Measurements from ENCODE around the gene PHACTR3.

The PHACTR3 gene

GRCh38 chr20:59788811-59789397 lies 184.6 kb downstream of the PHACTR3 start:
- H3K23ac ChIP-seq (ENCODE audit: low read length in 2 of 2), result no peak overlapping the region
- peaks cover 0 to 41% of the 10 kb centered on the region in 2 experiments for H3K27me3 ChIP-seq (ENCODE audit: control insufficient read depth in 1 of 2, insufficient read depth in 1 of 2, low read length in 2 of 2)
- no peak overlapping the region for H3K4ac ChIP-seq (ENCODE audit: low read depth in 1 of 2, low read length in 2 of 2)
- H3K36me3 ChIP-seq (ENCODE audit: control insufficient read depth in 1 of 2, insufficient read depth in 2 of 2, low read depth in 1 of 2, low read length in 2 of 2), result no peaks in the 10 kb centered on the region
- no peak overlapping the region for H4K8ac ChIP-seq (ENCODE audit: low read length)
- H2BK120ac ChIP-seq (ENCODE audit: low read depth, low read length), result no peak overlapping the region
- H2AFZ ChIP-seq (ENCODE audit: low read depth, low read length), result no peak overlapping the region
- no peak overlapping the region for H3K27ac ChIP-seq (ENCODE audit: low read length, poor library complexity, severe bottlenecking)
- DNase-seq, result no peak
- H3K4me1 ChIP-seq (ENCODE audit: control insufficient read depth, insufficient read depth, low read depth, low read length), result no peaks in the 10 kb centered on the region
- no peak overlapping the region for H3K9ac ChIP-seq (ENCODE audit: low read length)
- no peak overlapping the region for H2AK5ac ChIP-seq (ENCODE audit: low read length, severe bottlenecking)
- no peak overlapping the region for H3K14ac ChIP-seq (ENCODE audit: low read length in 2 of 2)
- no peak overlapping the region for H3K18ac ChIP-seq (ENCODE audit: low read depth in 1 of 2, low read length in 2 of 2)
- no peak overlapping the region for H2BK12ac ChIP-seq (ENCODE audit: low read length in 2 of 2)
- no peak overlapping the region for H2BK15ac ChIP-seq (ENCODE audit: low read depth, poor library complexity, severe bottlenecking)
- H3K9me3 ChIP-seq (ENCODE audit: control insufficient read depth, low read length), result no peaks in the 10 kb centered on the region
- no peak overlapping the region for H2BK5ac ChIP-seq (ENCODE audit: low read depth, low read length, poor library complexity, severe bottlenecking)
- H3K79me1 ChIP-seq (replicated peaks; ENCODE audit: low read length, poor library complexity, severe bottlenecking), result no peaks in the 10 kb centered on the region
- 35% methylated on average over 7 of the region's 7 CpGs for WGBS
- no peak overlapping the region for H3K4me3 ChIP-seq (ENCODE audit: insufficient read depth in 1 of 2, low read depth in 1 of 2, low read length in 2 of 2)
- no peak overlapping the region for H3K4me2 ChIP-seq (ENCODE audit: low read length, poor library complexity, severe bottlenecking)
- H4K91ac ChIP-seq (ENCODE audit: low read length), result no peak overlapping the region

GRCh38 chr20:59789686-59790085 lies 185.3 kb downstream of the PHACTR3 start:
- Histone ChIP-seq H2BK12ac (ENCODE audit: low read length in 2 of 2) (no peak overlapping the region), H3K36me3 (ENCODE audit: control insufficient read depth in 1 of 2, insufficient read depth in 2 of 2, low read depth in 1 of 2, low read length in 2 of 2) (no peaks in the 10 kb centered on the region), H3K4me3 (ENCODE audit: insufficient read depth in 1 of 2, low read depth in 1 of 2, low read length in 2 of 2) (no peak overlapping the region), H2BK5ac (ENCODE audit: low read depth, low read length, poor library complexity, severe bottlenecking) (no peak overlapping the region), H3K79me1 (replicated peaks; ENCODE audit: low read length, poor library complexity, severe bottlenecking) (no peaks in the 10 kb centered on the region), H3K9me3 (ENCODE audit: control insufficient read depth, low read length) (no peaks in the 10 kb centered on the region), H3K23ac (ENCODE audit: low read length in 2 of 2) (no peak overlapping the region), H2AFZ (ENCODE audit: low read depth, low read length) (no peak overlapping the region), H3K27me3 (ENCODE audit: control insufficient read depth in 1 of 2, insufficient read depth in 1 of 2, low read length in 2 of 2) (peaks cover 0 to 34% of the 10 kb centered on the region in 2 experiments), H3K14ac (ENCODE audit: low read length in 2 of 2) (no peak overlapping the region), H2BK15ac (ENCODE audit: low read depth, poor library complexity, severe bottlenecking) (no peak overlapping the region), H3K4ac (ENCODE audit: low read depth in 1 of 2, low read length in 2 of 2) (no peak overlapping the region), H3K18ac (ENCODE audit: low read depth in 1 of 2, low read length in 2 of 2) (no peak overlapping the region), H4K8ac (ENCODE audit: low read length) (no peak overlapping the region), H3K4me2 (ENCODE audit: low read length, poor library complexity, severe bottlenecking) (no peak overlapping the region), H3K27ac (ENCODE audit: low read length, poor library complexity, severe bottlenecking) (no peak overlapping the region), H2AK5ac (ENCODE audit: low read length, severe bottlenecking) (no peak overlapping the region), H3K9ac (ENCODE audit: low read length) (no peak overlapping the region), H4K91ac (ENCODE audit: low read length) (no peak overlapping the region), H3K4me1 (ENCODE audit: control insufficient read depth, insufficient read depth, low read depth, low read length) (no peaks in the 10 kb centered on the region), H2BK120ac (ENCODE audit: low read depth, low read length) (no peak overlapping the region)
- WGBS, result 0% methylated on average over 1 of the region's 2 CpGs
- no peak for DNase-seq

- Histone ChIP-seq H2AFZ (ENCODE audit: low read depth, low read length) (no peak overlapping the region), H3K9ac (ENCODE audit: low read length) (no peak overlapping the region), H3K4me2 (ENCODE audit: low read length, poor library complexity, severe bottlenecking) (no peak overlapping the region), H3K4ac (ENCODE audit: low read depth in 1 of 2, low read length in 2 of 2) (no peak overlapping the region), H3K18ac (ENCODE audit: low read depth in 1 of 2, low read length in 2 of 2) (no peak overlapping the region), H2AK5ac (ENCODE audit: low read length, severe bottlenecking) (no peak overlapping the region), H3K79me1 (replicated peaks; ENCODE audit: low read length, poor library complexity, severe bottlenecking) (no peaks in the 10 kb centered on the region), H3K36me3 (ENCODE audit: control insufficient read depth in 1 of 2, insufficient read depth in 2 of 2, low read depth in 1 of 2, low read length in 2 of 2) (no peaks in the 10 kb centered on the region), H3K4me1 (ENCODE audit: control insufficient read depth, insufficient read depth, low read depth, low read length) (no peaks in the 10 kb centered on the region), H3K9me3 (ENCODE audit: control insufficient read depth, low read length) (no peaks in the 10 kb centered on the region), H4K91ac (ENCODE audit: low read length) (no peak overlapping the region), H3K23ac (ENCODE audit: low read length in 2 of 2) (no peak overlapping the region), H4K8ac (ENCODE audit: low read length) (no peak overlapping the region), H3K27ac (ENCODE audit: low read length, poor library complexity, severe bottlenecking) (no peak overlapping the region), H2BK15ac (ENCODE audit: low read depth, poor library complexity, severe bottlenecking) (no peak overlapping the region), H3K4me3 (ENCODE audit: insufficient read depth in 1 of 2, low read depth in 1 of 2, low read length in 2 of 2) (no peak overlapping the region), H2BK12ac (ENCODE audit: low read length in 2 of 2) (no peak overlapping the region), H2BK120ac (ENCODE audit: low read depth, low read length) (no peak overlapping the region), H3K14ac (ENCODE audit: low read length in 2 of 2) (no peak overlapping the region), H2BK5ac (ENCODE audit: low read depth, low read length, poor library complexity, severe bottlenecking) (no peak overlapping the region), H3K27me3 (ENCODE audit: control insufficient read depth in 1 of 2, insufficient read depth in 1 of 2, low read length in 2 of 2) (peaks cover 0 to 29% of the 10 kb centered on the region in 2 experiments)
- no peak for DNase-seq
- 40% methylated on average over 1 of the region's 1 CpG for WGBS
Observed at GRCh38 chr20:59790346-59790745, 186.0 kb downstream of the PHACTR3 start.

DNA sequence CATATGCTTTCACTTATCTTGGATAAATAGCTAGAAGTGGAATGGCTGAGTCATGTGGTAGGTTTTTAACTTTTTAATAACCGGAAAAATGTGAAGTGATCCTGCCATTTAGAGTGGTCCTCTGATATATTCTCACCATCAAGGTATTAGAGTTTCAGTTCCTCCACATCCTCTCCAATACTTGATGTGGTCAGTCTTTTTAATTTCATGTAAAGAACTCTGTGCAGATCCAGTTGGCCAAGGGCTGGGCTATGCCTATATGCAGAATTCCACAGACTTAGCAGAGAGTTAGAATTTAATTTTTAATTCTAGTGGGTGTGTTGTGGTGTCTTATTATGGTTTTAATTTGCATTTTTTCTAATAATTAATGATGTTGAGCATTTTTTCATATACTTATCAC lies 188.0 kb downstream of the PHACTR3 start:
- Histone ChIP-seq H3K79me1 (replicated peaks; ENCODE audit: low read length, poor library complexity, severe bottlenecking) (no peaks in the 10 kb centered on the region), H4K8ac (ENCODE audit: low read length) (no peak overlapping the region), H2BK5ac (ENCODE audit: low read depth, low read length, poor library complexity, severe bottlenecking) (no peak overlapping the region), H3K4me3 (ENCODE audit: insufficient read depth in 1 of 2, low read depth in 1 of 2, low read length in 2 of 2) (no peak overlapping the region), H2BK15ac (ENCODE audit: low read depth, poor library complexity, severe bottlenecking) (no peak overlapping the region), H3K27ac (ENCODE audit: low read length, poor library complexity, severe bottlenecking) (no peak overlapping the region), H3K14ac (ENCODE audit: low read length in 2 of 2) (no peak overlapping the region), H2AK5ac (ENCODE audit: low read length, severe bottlenecking) (no peak overlapping the region), H3K36me3 (ENCODE audit: control insufficient read depth in 1 of 2, insufficient read depth in 2 of 2, low read depth in 1 of 2, low read length in 2 of 2) (no peaks in the 10 kb centered on the region), H3K4me2 (ENCODE audit: low read length, poor library complexity, severe bottlenecking) (no peak overlapping the region), H4K91ac (ENCODE audit: low read length) (no peak overlapping the region), H3K4ac (ENCODE audit: low read depth in 1 of 2, low read length in 2 of 2) (no peak overlapping the region), H3K23ac (ENCODE audit: low read length in 2 of 2) (no peak overlapping the region), H3K9ac (ENCODE audit: low read length) (no peak overlapping the region), H2AFZ (ENCODE audit: low read depth, low read length) (no peak overlapping the region), H2BK12ac (ENCODE audit: low read length in 2 of 2) (no peak overlapping the region), H3K9me3 (ENCODE audit: control insufficient read depth, low read length) (peaks cover 12% of the 10 kb centered on the region), H3K18ac (ENCODE audit: low read depth in 1 of 2, low read length in 2 of 2) (no peak overlapping the region), H3K27me3 (ENCODE audit: control insufficient read depth in 1 of 2, insufficient read depth in 1 of 2, low read length in 2 of 2) (peaks cover 0 to 17% of the 10 kb centered on the region in 2 experiments), H2BK120ac (ENCODE audit: low read depth, low read length) (no peak overlapping the region), H3K4me1 (ENCODE audit: control insufficient read depth, insufficient read depth, low read depth, low read length) (no peaks in the 10 kb centered on the region)
- WGBS, result no CpG with 5 or more reads among the region's 1 CpG
- DNase-seq, result no peak
